ENCODE results near the gene GPR119. TPM values are rescaled to one million over a fixed set of nuclear protein-coding genes. Genes with fewer than 3 reads are reported as not detected.
"Not testable (repeated sequence)": the region's sequence is repeated elsewhere in the genome, so short reads cannot be mapped to it uniquely, and the experiment has no call there.

GPR119 gene
- total RNA-seq, 2 donors from 2014 or later: 1.2 TPM; not detected in 1

DNA sequence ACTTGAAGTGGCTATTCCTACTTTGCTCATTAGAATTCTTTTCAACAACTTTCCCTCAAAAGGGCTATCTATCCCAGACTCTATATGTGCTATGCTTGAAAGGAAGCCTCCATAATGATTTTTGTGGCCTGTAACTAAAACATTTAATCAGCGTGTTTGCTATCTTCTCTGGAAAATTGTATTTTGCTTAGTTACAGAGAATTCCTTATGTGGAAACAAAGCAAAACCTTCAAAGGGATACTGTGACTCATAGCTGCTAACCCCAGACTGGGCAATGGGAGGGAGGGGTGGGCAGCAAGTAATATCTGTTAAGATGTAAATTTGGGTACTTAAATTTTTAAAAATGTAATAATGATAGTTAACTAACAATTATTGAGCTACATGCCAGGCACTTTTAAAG is 42.1 kb downstream of the GPR119 start:
- H3K36me3 ChIP-seq: no peaks in the 10 kb centered on the region
- TF ChIP-seq POLR2AphosphoS5 (IDR thresholded peaks at IDR 0.05): no peak
- TF ChIP-seq POLR2A (IDR thresholded peaks at IDR 0.05): no peak
- TF ChIP-seq, protein P1, sequence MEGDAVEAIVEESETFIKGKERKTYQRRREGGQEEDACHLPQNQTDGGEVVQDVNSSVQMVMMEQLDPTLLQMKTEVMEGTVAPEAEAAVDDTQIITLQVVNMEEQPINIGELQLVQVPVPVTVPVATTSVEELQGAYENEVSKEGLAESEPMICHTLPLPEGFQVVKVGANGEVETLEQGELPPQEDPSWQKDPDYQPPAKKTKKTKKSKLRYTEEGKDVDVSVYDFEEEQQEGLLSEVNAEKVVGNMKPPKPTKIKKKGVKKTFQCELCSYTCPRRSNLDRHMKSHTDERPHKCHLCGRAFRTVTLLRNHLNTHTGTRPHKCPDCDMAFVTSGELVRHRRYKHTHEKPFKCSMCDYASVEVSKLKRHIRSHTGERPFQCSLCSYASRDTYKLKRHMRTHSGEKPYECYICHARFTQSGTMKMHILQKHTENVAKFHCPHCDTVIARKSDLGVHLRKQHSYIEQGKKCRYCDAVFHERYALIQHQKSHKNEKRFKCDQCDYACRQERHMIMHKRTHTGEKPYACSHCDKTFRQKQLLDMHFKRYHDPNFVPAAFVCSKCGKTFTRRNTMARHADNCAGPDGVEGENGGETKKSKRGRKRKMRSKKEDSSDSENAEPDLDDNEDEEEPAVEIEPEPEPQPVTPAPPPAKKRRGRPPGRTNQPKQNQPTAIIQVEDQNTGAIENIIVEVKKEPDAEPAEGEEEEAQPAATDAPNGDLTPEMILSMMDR (IDR thresholded peaks at IDR 0.05): no peak
- no peaks in the 10 kb centered on the region for H3K9me3 ChIP-seq
- 95% methylated on average over 1 of the region's 1 CpG for WGBS
- no peaks in the 10 kb centered on the region for H3K4me1 ChIP-seq (replicated peaks)
- no peak for DNase-seq (ENCODE audit: low spot score)
- H3K27ac ChIP-seq: no peak overlapping the region
- H3K27me3 ChIP-seq (replicated peaks; ENCODE audit: insufficient read depth): no peaks in the 10 kb centered on the region
- H3K4me3 ChIP-seq: no peak overlapping the region
- intact Hi-C loops (cut with DNase I): no loop called here

DNA sequence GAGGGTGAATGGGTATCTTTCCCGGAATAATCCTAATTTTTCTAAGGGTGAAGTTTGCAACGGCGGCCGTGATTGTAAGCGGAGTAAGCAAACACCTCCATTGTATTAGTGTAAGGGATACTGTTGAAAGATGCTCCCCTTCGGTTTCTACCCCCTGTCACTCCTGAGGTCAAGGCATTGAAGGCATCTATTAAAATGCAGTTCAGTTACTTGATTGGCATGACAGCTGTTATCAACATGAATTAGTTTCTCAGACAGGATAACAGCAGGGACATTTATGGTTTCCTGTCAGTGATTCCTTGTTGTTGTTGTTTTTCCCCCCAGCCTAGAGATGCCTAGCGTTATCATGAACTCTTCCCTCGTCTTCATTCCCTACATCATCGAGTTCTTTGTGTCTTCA is 45.2 kb downstream of the GPR119 start:
- TF ChIP-seq POLR2AphosphoS5 (IDR thresholded peaks at IDR 0.05) (no peak), POLR2A (IDR thresholded peaks at IDR 0.05) (no peak)
- TF ChIP-seq, protein P1 (IDR thresholded peaks at IDR 0.05): no peak
- Histone ChIP-seq H3K36me3 (no peaks in the 10 kb centered on the region), H3K9me3 (no peaks in the 10 kb centered on the region), H3K4me1 (replicated peaks) (no peaks in the 10 kb centered on the region), H3K27me3 (replicated peaks; ENCODE audit: insufficient read depth) (no peaks in the 10 kb centered on the region), H3K4me3 (peak overlapping the region; percentile 53 to 54), H3K27ac (peak overlapping the region in 1 of 2 donors; percentile 62)
- WGBS: under 1% methylated on average over 9 of the region's 9 CpGs
- intact Hi-C loops (cut with DNase I): no loop called here
- DNase-seq (ENCODE audit: low spot score): no peak

DNA sequence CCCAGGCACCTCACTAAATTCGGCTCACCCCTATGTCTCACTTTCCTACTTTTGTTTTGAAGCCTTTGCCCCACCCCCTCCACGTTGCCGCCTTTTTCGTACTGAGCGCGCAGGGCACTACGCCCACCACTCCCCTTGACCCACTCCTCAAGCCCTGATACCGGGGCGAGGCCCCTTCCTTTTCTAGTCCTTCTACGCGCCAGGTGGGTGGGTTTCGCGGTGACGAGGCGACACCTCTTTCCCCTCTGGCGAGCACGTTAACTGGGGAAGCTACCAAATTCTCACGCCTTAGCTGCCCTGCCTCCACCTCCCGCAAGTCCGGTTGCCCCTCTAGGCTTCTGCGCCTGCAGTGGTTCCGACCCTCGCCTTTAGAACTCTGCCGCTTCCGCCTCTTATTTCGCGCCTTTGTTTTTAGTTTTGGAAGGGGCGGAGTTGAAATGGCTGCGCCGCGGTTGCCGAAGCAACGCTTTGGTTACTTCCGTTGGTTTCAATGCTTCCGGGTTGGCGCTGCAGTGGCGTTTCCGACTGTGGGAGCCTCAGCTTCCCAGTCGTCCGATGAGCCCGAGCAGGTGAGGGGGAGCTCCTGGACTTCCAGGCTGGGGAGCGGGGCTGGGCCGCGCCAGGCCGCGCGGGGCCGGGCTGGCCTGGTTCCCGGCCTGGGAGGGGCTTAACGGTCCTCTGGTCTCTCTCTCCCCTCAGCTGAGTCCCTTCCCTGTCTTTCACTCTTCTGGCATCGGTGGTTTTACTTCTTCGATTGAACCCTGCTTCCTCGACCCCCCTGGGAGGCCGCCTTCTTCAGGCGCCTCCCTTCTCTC is 45.9 kb downstream of the GPR119 start, which contains the start of gene SLC25A14:
Gene SLC25A14 (plus strand): TSS at position 512 of the 815 bp plus-strand sequence. CDS start 360 bp downstream, outside the sequence.
- whole genome bisulfite sequencing: under 1% methylated on average over 36 of the region's 55 CpGs
- Histone ChIP-seq H3K9me3 (no peaks in the 10 kb centered on the region), H3K27me3 (replicated peaks; ENCODE audit: insufficient read depth) (no peaks in the 10 kb centered on the region), H3K36me3 (no peaks in the 10 kb centered on the region), H3K27ac (peak within 1 kb of the TSS in 1 of 2 donors; percentile 62), H3K4me3 (peak within 1 kb of the TSS; percentile 53 to 54), H3K4me1 (replicated peaks) (no peaks in the 10 kb centered on the region)
- intact Hi-C loops (cut with DNase I): no loop called here
- TF ChIP-seq, protein P1 (IDR thresholded peaks at IDR 0.05): no peak
- TF ChIP-seq POLR2AphosphoS5 (IDR thresholded peaks at IDR 0.05) (peak; percentile 68), POLR2A (IDR thresholded peaks at IDR 0.05) (peak; percentile 27)
- DNase-seq (ENCODE audit: low spot score): peak; percentile 61

DNA sequence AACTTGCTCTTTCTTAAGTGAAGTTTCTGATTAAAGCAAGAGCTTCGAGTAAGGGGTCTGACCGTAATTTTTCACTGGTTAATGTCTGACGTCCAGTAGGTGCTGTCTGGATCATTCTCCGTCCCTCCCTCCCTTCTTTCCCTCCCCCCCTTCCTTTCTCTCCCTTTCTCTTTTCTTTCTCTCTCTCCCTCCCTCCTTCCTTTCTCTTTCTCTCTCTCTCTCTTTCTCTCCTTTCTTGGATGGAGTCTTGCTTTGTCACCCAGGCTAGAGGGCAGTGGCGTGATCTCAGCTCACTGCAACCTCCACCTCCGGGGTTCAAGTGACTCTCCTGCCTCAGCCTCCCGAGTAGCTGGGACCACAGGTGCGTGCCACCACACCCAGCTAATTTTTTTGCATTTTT is 46.6 kb downstream of the GPR119 start:
- H3K4me1 ChIP-seq (replicated peaks); intact Hi-C loops (cut with DNase I); H3K36me3 ChIP-seq; H3K27ac ChIP-seq; H3K9me3 ChIP-seq; H3K27me3 ChIP-seq (replicated peaks; ENCODE audit: insufficient read depth); DNase-seq (ENCODE audit: low spot score): not testable (repeated sequence)
- H3K4me3 ChIP-seq: peak overlapping the region; percentile 53 to 54
- 73% methylated on average over 8 of the region's 8 CpGs for WGBS

DNA sequence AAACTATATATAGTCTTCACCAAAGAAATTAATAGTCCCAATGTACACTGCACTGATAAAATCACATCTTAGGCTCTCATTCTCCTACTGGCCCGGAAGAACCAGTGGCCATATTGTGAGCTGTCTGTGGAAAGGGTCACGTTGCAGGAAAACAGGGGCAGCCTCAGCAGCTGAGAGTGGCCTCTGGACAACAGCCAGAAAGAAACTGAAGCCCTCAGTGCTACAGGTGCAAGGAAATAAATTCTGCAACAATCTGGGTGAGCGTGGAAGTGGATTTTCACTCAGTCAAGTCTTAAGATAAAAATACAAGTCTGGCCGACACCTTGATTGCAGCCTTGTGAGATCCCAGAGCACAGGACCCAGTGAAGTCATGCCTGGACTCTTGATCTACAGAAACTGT is 48.9 kb downstream of the GPR119 start:
- WGBS: 51% methylated on average over 3 of the region's 4 CpGs
- Histone ChIP-seq H3K4me1 (replicated peaks) (no peaks in the 10 kb centered on the region), H3K9me3 (no peaks in the 10 kb centered on the region), H3K4me3 (no peak overlapping the region), H3K27me3 (replicated peaks; ENCODE audit: insufficient read depth) (no peaks in the 10 kb centered on the region), H3K27ac (no peak overlapping the region), H3K36me3 (no peaks in the 10 kb centered on the region)
- intact Hi-C loops (cut with DNase I): no loop called here
- TF ChIP-seq POLR2A (IDR thresholded peaks at IDR 0.05): no peak
- TF ChIP-seq POLR2AphosphoS5 (IDR thresholded peaks at IDR 0.05): no peak
- TF ChIP-seq, protein P1 (IDR thresholded peaks at IDR 0.05): no peak
- DNase-seq (ENCODE audit: low spot score): no peak

Other genes starting within 250 kb of the GPR119 start
- gene AIFM1, start 219.8 kb downstream of the GPR119 start, total RNA-seq: 10 to 100 TPM; 21.8 to 32.2 TPM
- gene RAB33A, start 213.7 kb downstream of the GPR119 start, total RNA-seq: under 1 TPM in 1 of 2 donors, not detected in 1; 0.62 TPM
- gene ZNF280C, start 116.8 kb downstream of the GPR119 start, total RNA-seq: 10 to 100 TPM in 1 of 2 donors, 1 to 10 TPM in 1; 4.1 to 19.0 TPM
- 10 to 100 TPM; 11.2 to 18.6 TPM for gene SLC25A14, start 45.8 kb downstream of the GPR119 start, total RNA-seq
- gene RBMX2, start 16.3 kb upstream of the GPR119 start, total RNA-seq: 10 to 100 TPM; 10.2 to 19.8 TPM